Stomach (tissue), 9 donors: ENCODE data around the gene DDX51. TPM values are rescaled to one million over a fixed set of nuclear protein-coding genes. Genes with fewer than 3 reads are reported as not detected.

Experiments
- DNase-seq, 2 donors: peaks; one replicate each; pipeline versions ENCODE4 v3.0.0 to v3.0.0-alpha.2; 2013 to 2019
- H3K27ac ChIP-seq, 5 donors: fragments of 200-600 bp in 4 of 5; sonication (generic) in 4 of 5; one replicate each; pipeline ENCODE4 v1.5.1; 2013 to 2019; ENCODE audit warnings: mild to moderate bottlenecking in 1 of 5, moderate library complexity in 1 of 5
- H3K27me3 ChIP-seq, 3 donors: fragments of 200-600 bp; sonication (generic); one replicate each; pipeline ENCODE4 v1.5.1; 2017 to 2019; ENCODE audit warnings: mixed run types in 1 of 3
- H3K36me3 ChIP-seq, 4 donors: fragments of 200-600 bp; sonication (generic); 1 replicate in 3 of 4; 2 replicates in 1 of 4; pipeline ENCODE4 v1.5.1; 2016 to 2019
- H3K4me1 ChIP-seq, 4 donors: fragments of 200-600 bp; sonication (generic); one replicate each; pipeline ENCODE4 v1.5.1; 2016 to 2019
- H3K4me3 ChIP-seq, 4 donors: fragments of 200-600 bp; sonication (generic) in 3 of 4; one replicate each; pipeline ENCODE4 v1.5.1; 2016 to 2019; ENCODE audit warnings: mild to moderate bottlenecking in 1 of 4
- H3K9me3 ChIP-seq, 4 donors: fragments of 200-600 bp; sonication (generic); one replicate each; pipeline ENCODE4 v1.5.1; 2016 to 2019
- CTCF ChIP-seq, 7 experiments: fragments of 450-650 bp in 4 of 7; fragments of 200-600 bp in 3 of 7; sonication (generic) in 3 of 7; IDR thresholded peaks; one replicate each; pipeline ENCODE4 v1.5.1; 2016 to 2019; ENCODE audit warnings: antibody characterized with exemption in 7 of 7, control low read depth in 2 of 7, mild to moderate bottlenecking in 1 of 7
- EP300 ChIP-seq: sonication (generic); formaldehyde crosslinking; IDR thresholded peaks from one replicate; pipeline ENCODE4 v1.6.1; 2017; ENCODE audit warnings: antibody characterized with exemption
- POLR2A ChIP-seq, 4 donors: fragments of 450-650 bp; IDR thresholded peaks; one replicate each; pipeline ENCODE4 v1.6.1; 2016; ENCODE audit warnings: antibody characterized with exemption in 4 of 4, control low read depth in 2 of 4, mild to moderate bottlenecking in 1 of 4, moderate library complexity in 1 of 4
- POLR2AphosphoS5 ChIP-seq, 3 donors: sonication (generic); formaldehyde crosslinking; IDR thresholded peaks; one replicate each; pipeline ENCODE4 v1.6.1; 2016; ENCODE audit warnings: antibody characterized with exemption in 3 of 3
- WGBS, 5 donors: extraction: QIAGEN DNeasy Blood & Tissue Kit in 3 of 5; methylation state at CpG; one replicate each; pipeline versions ENCODE4 v1.1.5 to v1.1.7; 2013 to 2018; 5-methylcytosine and 5-hydroxymethylcytosine counted together
- intact Hi-C: fragments of 100-400 bp; cut with DNase I; formaldehyde crosslinking; loops from one replicate; pipeline ENCODE4 v1.15.1; 2023; ENCODE audit warnings: low total_unique reads
- polyA plus RNA-seq, 3 donors: library from polyadenylated mRNA; stranded (reverse); fragments of 200-250 nt; gene quantifications; one replicate each; pipeline ENCODE4 v1.2.3, GENCODE V29; 2013
- total RNA-seq, 5 donors: library from RNA; depleted of rRNA; stranded (reverse); fragments of >200 nt; gene quantifications; one replicate each; pipeline versions ENCODE4 v1.1.0 to v1.2.3, GENCODE V29; 2014 to 2016
- donor health status: healthy with polysubstance abuse.
- donor health status: Bipolar disorder and iron deficiency.
- donor health status: healthy.

DDX51 gene
- total and polyA plus RNA-seq, 8 donors: 6.6 to 69.5 (median 13.2) TPM

GRCh38 chr12:132115500-132115899 lies 28.6 kb downstream of the DDX51 start:
- Histone ChIP-seq H3K27ac (no peak overlapping the region), H3K4me3 (no peak overlapping the region), H3K36me3 (peaks cover 15 to 98% (median 95%) of the 10 kb centered on the region in 4 donors), H3K27me3 (no peaks in the 10 kb centered on the region), H3K4me1 (no peaks in the 10 kb centered on the region), H3K9me3 (no peaks in the 10 kb centered on the region)
- TF ChIP-seq POLR2AphosphoS5 (IDR thresholded peaks at IDR 0.05): no peak
- TF ChIP-seq POLR2A (IDR thresholded peaks at IDR 0.05): no peak
- no peak for TF ChIP-seq CTCF (IDR thresholded peaks at IDR 0.05)
- TF ChIP-seq EP300: no peak
- DNase-seq: no peak
- 85 to 95% (median 94%) methylated on average over 9 of the region's 9 CpGs for WGBS, 5 donors
- intact Hi-C loops: no loop called here

- TF ChIP-seq EP300: no peak
- TF ChIP-seq CTCF (IDR thresholded peaks at IDR 0.05): no peak
- no peak for TF ChIP-seq POLR2A (IDR thresholded peaks at IDR 0.05)
- no peak for TF ChIP-seq POLR2AphosphoS5 (IDR thresholded peaks at IDR 0.05)
- Histone ChIP-seq H3K36me3 (peaks cover 21 to 98% (median 95%) of the 10 kb centered on the region in 4 donors), H3K9me3 (no peaks in the 10 kb centered on the region), H3K27ac (no peak overlapping the region), H3K4me3 (no peak overlapping the region), H3K27me3 (no peaks in the 10 kb centered on the region), H3K4me1 (no peaks in the 10 kb centered on the region)
- 95 to 100% (median 96%) methylated on average over 4 to 6 of the region's 6 CpGs for WGBS, 5 donors
- DNase-seq: no peak
- intact Hi-C loops: no loop called here
Measured at GRCh38 chr12:132114667-132115066, 29.5 kb downstream of the DDX51 start.

GRCh38 chr12:132111654-132112304 lies 32.3 kb downstream of the DDX51 start:
- Histone ChIP-seq H3K4me1 (no peaks in the 10 kb centered on the region), H3K27me3 (no peaks in the 10 kb centered on the region), H3K9me3 (no peaks in the 10 kb centered on the region), H3K36me3 (peaks cover 22 to 92% (median 90%) of the 10 kb centered on the region in 4 donors), H3K4me3 (no peak overlapping the region), H3K27ac (no peak overlapping the region)
- intact Hi-C loops: no loop called here
- TF ChIP-seq POLR2A (IDR thresholded peaks at IDR 0.05) (no peak), CTCF (IDR thresholded peaks at IDR 0.05) (no peak), EP300 (no peak), POLR2AphosphoS5 (IDR thresholded peaks at IDR 0.05) (no peak)
- WGBS, 5 donors: 87 to 92% (median 90%) methylated on average over 19 of the region's 19 CpGs
- no peak for DNase-seq

GRCh38 chr12:132110677-132111076 lies 33.4 kb downstream of the DDX51 start:
- no peak overlapping the region for H3K4me3 ChIP-seq
- WGBS, 5 donors: 64 to 97% (median 90%) methylated on average over 3 of the region's 3 CpGs
- no peaks in the 10 kb centered on the region for H3K9me3 ChIP-seq
- intact Hi-C loops: no loop called here
- no peaks in the 10 kb centered on the region for H3K4me1 ChIP-seq
- H3K27ac ChIP-seq: no peak overlapping the region
- TF ChIP-seq POLR2A (IDR thresholded peaks at IDR 0.05) (no peak), CTCF (IDR thresholded peaks at IDR 0.05) (no peak), POLR2AphosphoS5 (IDR thresholded peaks at IDR 0.05) (no peak), EP300 (no peak)
- H3K27me3 ChIP-seq: no peaks in the 10 kb centered on the region
- peaks cover 26 to 89% (median 85%) of the 10 kb centered on the region in 4 donors for H3K36me3 ChIP-seq
- no peak for DNase-seq
